ENCODE results near the gene CHRNA7.

CHRNA7 gene

DNA sequence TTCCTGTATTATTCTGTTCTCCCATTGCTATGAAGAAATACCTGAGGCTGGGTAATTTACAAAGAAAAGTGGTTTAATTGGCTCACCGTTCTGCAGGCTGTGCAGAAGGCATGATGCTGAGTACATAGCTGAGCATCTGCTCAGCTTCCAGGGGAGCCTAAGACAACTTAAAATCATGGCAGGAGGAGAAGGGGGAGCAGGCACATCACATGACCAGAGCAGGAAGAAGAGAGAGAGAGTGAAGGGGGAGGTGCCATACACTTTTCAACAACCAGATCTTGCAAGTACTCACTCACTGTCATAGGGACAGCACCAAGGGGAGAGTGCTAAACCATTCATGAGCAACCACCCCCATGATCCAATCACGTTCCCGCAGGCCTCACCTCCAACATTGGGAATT is 188.4 kb downstream of the CHRNA7 start:
- no peaks in the 10 kb centered on the region for H3K9me2 ChIP-seq (replicated peaks; ENCODE audit: control insufficient read depth, low read length)

More for the DNA sequence above, 188.4 kb downstream of the CHRNA7 start:
- Histone ChIP-seq H3K27me3 (ENCODE audit: control insufficient read depth, low read length) (no peaks in the 10 kb centered on the region), H3K27ac (ENCODE audit: low read depth, low read length) (no peak overlapping the region), H3K9me3 (ENCODE audit: control insufficient read depth, insufficient read depth, low read length) (no peaks in the 10 kb centered on the region), H3K79me2 (ENCODE audit: control insufficient read depth, low read length) (no peaks in the 10 kb centered on the region), H3K4me2 (ENCODE audit: low read length) (no peak overlapping the region), H3K4me1 (ENCODE audit: control insufficient read depth, low read length) (no peaks in the 10 kb centered on the region), H3F3A (ENCODE audit: control insufficient read depth, insufficient read depth) (no peaks in the 10 kb centered on the region), H3K36me3 (ENCODE audit: control insufficient read depth, low read length) (no peaks in the 10 kb centered on the region), H3K4me3 (ENCODE audit: low read length) (no peak overlapping the region), H4K20me1 (ENCODE audit: control insufficient read depth, insufficient read depth, low read depth, low read length) (no peaks in the 10 kb centered on the region)
- TF ChIP-seq, protein P1, sequence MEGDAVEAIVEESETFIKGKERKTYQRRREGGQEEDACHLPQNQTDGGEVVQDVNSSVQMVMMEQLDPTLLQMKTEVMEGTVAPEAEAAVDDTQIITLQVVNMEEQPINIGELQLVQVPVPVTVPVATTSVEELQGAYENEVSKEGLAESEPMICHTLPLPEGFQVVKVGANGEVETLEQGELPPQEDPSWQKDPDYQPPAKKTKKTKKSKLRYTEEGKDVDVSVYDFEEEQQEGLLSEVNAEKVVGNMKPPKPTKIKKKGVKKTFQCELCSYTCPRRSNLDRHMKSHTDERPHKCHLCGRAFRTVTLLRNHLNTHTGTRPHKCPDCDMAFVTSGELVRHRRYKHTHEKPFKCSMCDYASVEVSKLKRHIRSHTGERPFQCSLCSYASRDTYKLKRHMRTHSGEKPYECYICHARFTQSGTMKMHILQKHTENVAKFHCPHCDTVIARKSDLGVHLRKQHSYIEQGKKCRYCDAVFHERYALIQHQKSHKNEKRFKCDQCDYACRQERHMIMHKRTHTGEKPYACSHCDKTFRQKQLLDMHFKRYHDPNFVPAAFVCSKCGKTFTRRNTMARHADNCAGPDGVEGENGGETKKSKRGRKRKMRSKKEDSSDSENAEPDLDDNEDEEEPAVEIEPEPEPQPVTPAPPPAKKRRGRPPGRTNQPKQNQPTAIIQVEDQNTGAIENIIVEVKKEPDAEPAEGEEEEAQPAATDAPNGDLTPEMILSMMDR (IDR thresholded peaks at IDR 0.05; ENCODE audit: low read depth, low read length, poor library complexity, severe bottlenecking) = no peak
- TF ChIP-seq EZH2phosphoT487 (IDR thresholded peaks at IDR 0.05; ENCODE audit: borderline replicate concordance, low read length) = no peak
